Adrenal gland (tissue), 12 donors: Measurements from ENCODE around the gene IFNGR1. TPM values are rescaled to one million over a fixed set of nuclear protein-coding genes. Genes with fewer than 3 reads are reported as not detected.
"Not testable (repeated sequence)": the region's sequence is repeated elsewhere in the genome, so short reads cannot be mapped to it uniquely, and the experiment has no call there.

Experiments used
- DNase-seq, 7 donors: peaks; one replicate each; pipeline ENCODE4 v3.0.0-alpha.2; 2019 to 2020
- H3K27ac ChIP-seq, 5 donors: fragments of 200-600 bp; sonication (generic) in 4 of 5; 1 replicate in 3 of 5; 2 replicates in 2 of 5; pipeline versions ENCODE4 v1.5.1 to v1.8.0; 2016 to 2020; ENCODE audit warnings: mild to moderate bottlenecking in 1 of 5
- H3K27me3 ChIP-seq: fragments of 200-600 bp; 2 replicates; pipeline ENCODE4 v1.8.0; 2021
- H3K36me3 ChIP-seq, 2 donors: fragments of 200-600 bp; replicated peaks in 1 of 2; 1 replicate in 1 of 2; 2 replicates in 1 of 2; pipeline versions ENCODE4 v1.5.1 to v1.8.0; 2018 to 2022
- H3K4me1 ChIP-seq, 2 donors: fragments of 200-600 bp; replicated peaks in 1 of 2; 1 replicate in 1 of 2; 2 replicates in 1 of 2; pipeline versions ENCODE4 v1.5.1 to v1.8.0; 2018 to 2021
- H3K4me3 ChIP-seq, 4 donors: fragments of 200-600 bp; sonication (generic) in 3 of 4; one replicate each; pipeline ENCODE4 v1.5.1; 2016 to 2018
- H3K9me3 ChIP-seq, 3 donors: fragments of 200-600 bp; sonication (generic) in 1 of 3; replicated peaks in 1 of 3; 1 replicate in 2 of 3; 2 replicates in 1 of 3; pipeline versions ENCODE4 v1.5.1 to v1.8.0; 2016 to 2021
- POLR2A ChIP-seq, 2 donors: fragments of 450-650 bp; IDR thresholded peaks; one replicate each; pipeline ENCODE4 v1.6.1; 2017; ENCODE audit warnings: antibody characterized with exemption in 2 of 2, mild to moderate bottlenecking in 2 of 2, moderate library complexity in 1 of 2
- WGBS, 4 donors: extraction: QIAGEN DNeasy Blood & Tissue Kit in 2 of 4; methylation state at CpG; one replicate each; pipeline versions ENCODE4 v1.1.5 to v1.1.7; 2013 to 2017; 5-methylcytosine and 5-hydroxymethylcytosine counted together
- intact Hi-C, 2 donors: fragments of 100-400 bp; cut with DNase I; formaldehyde crosslinking; loops; one replicate each; pipeline versions ENCODE4 v1.14.1 to v1.15.0; 2022 to 2023
- polyA plus RNA-seq, 3 donors: library from polyadenylated mRNA; stranded (reverse); fragments of 200-250 nt in 2 of 3; fragments of 350-450 nt in 1 of 3; fragmentation: Illumina TruSeq in 1 of 3; extraction: RNeasy Lipid Tissue Mini Kit (QIAGEN cat#74804) in 1 of 3; gene quantifications; one replicate each; pipeline ENCODE4 v1.2.3, GENCODE V29; 2013 to 2014
- total RNA-seq, 9 donors: library from RNA; depleted of rRNA in 4 of 9; stranded (reverse); fragments of >200 nt in 4 of 9; fragments of 120-200 nt in 1 of 9; fragmentation: NEBNext Ultra II Directional in 1 of 9; extraction: Animal tissue kit (Norgen Biotek cat#: 25700) in 1 of 9; gene quantifications; one replicate each; pipeline versions ENCODE4 v1.1.0 to v1.2.4, GENCODE V29; 2013 to 2023
- TF ChIP-seq, protein P1 (sequence below), 6 experiments: fragments of 450-650 bp in 4 of 6; fragments of 200-600 bp in 2 of 6; sonication (generic) in 1 of 6; IDR thresholded peaks; 1 replicate in 5 of 6; 2 replicates in 1 of 6; pipeline versions ENCODE4 v1.5.1 to v1.8.0; 2016 to 2021; ENCODE audit warnings: antibody characterized with exemption in 6 of 6, mild to moderate bottlenecking in 2 of 6, moderate library complexity in 1 of 6
- donor health status: healthy with polysubstance abuse.
- donor health status: Bipolar disorder and iron deficiency.
- donor health status: DM: yes; HTN: yes; CAD: no.
- donor health status: DM: no; HTN: no; CAD: no.
- donor health status: DM: no; HTN: no; CAD: no.
- donor health status: DM: yes; HTN: yes; CAD: no.

IFNGR1 gene
- total and polyA plus RNA-seq, 12 donors, result 55.5 to 110 (median 69.9) TPM

DNA sequence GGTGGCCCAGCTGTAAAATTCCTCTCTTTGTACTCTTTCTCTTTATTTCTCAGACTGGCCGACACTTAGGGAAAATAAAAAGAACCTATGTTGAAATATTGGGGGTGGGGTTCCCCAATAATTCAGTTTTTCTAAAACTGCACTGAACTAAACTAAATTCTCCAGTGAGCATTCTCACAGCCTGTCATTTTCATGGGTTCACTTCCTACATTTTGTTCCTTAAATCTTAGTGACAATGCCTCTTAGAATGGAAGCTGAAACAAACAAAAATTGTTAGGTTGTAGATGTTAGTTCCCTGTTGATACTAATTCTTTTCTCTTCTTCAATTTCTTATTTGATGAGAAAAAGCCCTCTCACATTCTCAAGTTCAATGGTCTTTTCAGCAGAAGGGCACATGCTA lies 35.8 kb upstream of the IFNGR1 start:
- intact Hi-C loops, result no loop called here
- no peak for TF ChIP-seq POLR2A (IDR thresholded peaks at IDR 0.05)
- TF ChIP-seq, protein P1, sequence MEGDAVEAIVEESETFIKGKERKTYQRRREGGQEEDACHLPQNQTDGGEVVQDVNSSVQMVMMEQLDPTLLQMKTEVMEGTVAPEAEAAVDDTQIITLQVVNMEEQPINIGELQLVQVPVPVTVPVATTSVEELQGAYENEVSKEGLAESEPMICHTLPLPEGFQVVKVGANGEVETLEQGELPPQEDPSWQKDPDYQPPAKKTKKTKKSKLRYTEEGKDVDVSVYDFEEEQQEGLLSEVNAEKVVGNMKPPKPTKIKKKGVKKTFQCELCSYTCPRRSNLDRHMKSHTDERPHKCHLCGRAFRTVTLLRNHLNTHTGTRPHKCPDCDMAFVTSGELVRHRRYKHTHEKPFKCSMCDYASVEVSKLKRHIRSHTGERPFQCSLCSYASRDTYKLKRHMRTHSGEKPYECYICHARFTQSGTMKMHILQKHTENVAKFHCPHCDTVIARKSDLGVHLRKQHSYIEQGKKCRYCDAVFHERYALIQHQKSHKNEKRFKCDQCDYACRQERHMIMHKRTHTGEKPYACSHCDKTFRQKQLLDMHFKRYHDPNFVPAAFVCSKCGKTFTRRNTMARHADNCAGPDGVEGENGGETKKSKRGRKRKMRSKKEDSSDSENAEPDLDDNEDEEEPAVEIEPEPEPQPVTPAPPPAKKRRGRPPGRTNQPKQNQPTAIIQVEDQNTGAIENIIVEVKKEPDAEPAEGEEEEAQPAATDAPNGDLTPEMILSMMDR (IDR thresholded peaks at IDR 0.05), result no peak
- Histone ChIP-seq H3K27ac (no peak overlapping the region), H3K27me3 (no peaks in the 10 kb centered on the region), H3K4me3 (no peak overlapping the region), H3K4me1 (no peaks in the 10 kb centered on the region), H3K36me3 (no peaks in the 10 kb centered on the region), H3K9me3 (peaks cover 0 to 4% (median 0%) of the 10 kb centered on the region in 3 donors)
- DNase-seq, result no peak
- 44 to 75% (median 61%) methylated on average over 1 of the region's 1 CpG; no CpG with 5 or more reads in 1 of the 4 donors for WGBS, 4 donors

DNA sequence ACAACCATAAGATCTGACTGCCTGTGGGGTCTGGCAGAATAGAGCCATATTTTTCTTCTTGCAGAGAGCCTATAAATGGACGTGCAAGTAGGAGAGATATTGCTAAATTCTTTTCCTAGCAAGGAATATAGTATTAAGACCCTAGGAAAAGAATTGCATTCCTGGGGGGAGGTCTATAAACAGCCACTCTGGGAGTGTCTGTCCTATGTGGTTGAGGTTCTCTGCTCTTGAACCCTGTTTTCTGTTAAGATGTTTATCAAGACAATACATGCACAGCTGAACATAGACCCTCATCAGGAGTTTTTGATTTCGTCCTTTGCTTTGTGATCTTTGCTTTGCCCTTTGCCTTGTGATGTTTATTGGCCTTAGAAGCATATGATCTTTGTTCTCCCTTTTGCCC lies 35.2 kb upstream of the IFNGR1 start:
- H3K36me3 ChIP-seq, H3K27ac ChIP-seq, intact Hi-C loops, H3K27me3 ChIP-seq, H3K4me3 ChIP-seq, DNase-seq, H3K4me1 ChIP-seq, H3K9me3 ChIP-seq: not testable (repeated sequence)
- WGBS, 4 donors, result 51 to 71% (median 61%) methylated on average over 2 of the region's 2 CpGs

DNA sequence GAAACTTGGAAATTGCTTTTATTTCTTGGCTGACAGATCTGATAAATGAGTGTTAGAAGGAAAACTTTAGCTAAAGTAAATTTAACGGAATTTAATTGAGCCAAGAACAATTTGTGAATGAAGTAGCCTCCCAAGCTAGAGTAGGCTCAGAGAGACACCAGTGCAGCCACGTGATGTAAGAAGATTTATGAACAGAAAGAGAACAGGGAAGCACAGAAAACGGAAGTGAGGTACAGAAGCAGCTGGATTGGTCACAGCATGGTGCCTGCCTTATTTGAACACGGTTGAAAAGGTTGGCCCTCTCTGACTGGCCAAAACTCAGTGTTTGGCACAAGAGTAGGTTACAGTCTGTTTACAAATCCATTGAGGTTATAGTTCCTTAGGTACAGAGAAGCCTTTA lies 29.5 kb upstream of the IFNGR1 start:
- H3K4me3 ChIP-seq, result no peak overlapping the region
- no peaks in the 10 kb centered on the region for H3K27me3 ChIP-seq
- intact Hi-C loops, result no loop called here
- WGBS, 4 donors, result 45 to 58% (median 51%) methylated on average over 4 of the region's 4 CpGs
- H3K9me3 ChIP-seq, result no peaks in the 10 kb centered on the region
- TF ChIP-seq POLR2A (IDR thresholded peaks at IDR 0.05), result no peak
- TF ChIP-seq, protein P1 (IDR thresholded peaks at IDR 0.05), result no peak
- peak overlapping the region in 1 of 5 donors; percentile 3 for H3K27ac ChIP-seq
- DNase-seq, result peak in 1 of 7 donors; percentile 31
- peaks cover 0 to 11% of the 10 kb centered on the region in 2 donors for H3K4me1 ChIP-seq
- H3K36me3 ChIP-seq, result no peaks in the 10 kb centered on the region

DNA sequence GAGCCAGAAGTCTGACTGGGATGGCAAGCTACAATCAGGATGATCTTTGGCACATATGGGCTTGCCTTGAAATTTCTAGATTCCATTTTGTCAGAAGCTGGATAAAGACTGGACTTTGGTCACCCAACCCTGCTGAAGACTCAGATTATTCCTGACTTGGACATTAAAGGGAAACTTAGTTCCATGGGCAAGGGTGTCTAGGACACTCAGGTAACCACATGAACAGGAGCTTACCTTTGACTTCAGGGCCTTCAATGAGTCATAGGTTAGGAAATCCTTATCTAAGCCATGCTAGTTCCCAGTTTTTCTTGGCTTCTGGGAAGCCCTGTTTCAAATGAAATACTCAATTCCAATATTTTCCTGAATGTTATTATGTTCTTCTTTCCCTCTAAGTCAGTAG lies 28.5 kb upstream of the IFNGR1 start:
- no peaks in the 10 kb centered on the region for H3K27me3 ChIP-seq
- intact Hi-C loops, result no loop called here
- H3K27ac ChIP-seq, result no peak overlapping the region
- H3K36me3 ChIP-seq, result no peaks in the 10 kb centered on the region
- no peaks in the 10 kb centered on the region for H3K9me3 ChIP-seq
- H3K4me3 ChIP-seq, result no peak overlapping the region
- H3K4me1 ChIP-seq, result peaks cover 0 to 11% of the 10 kb centered on the region in 2 donors
- no peak for DNase-seq
- TF ChIP-seq POLR2A (IDR thresholded peaks at IDR 0.05), result no peak
- TF ChIP-seq, protein P1 (IDR thresholded peaks at IDR 0.05), result no peak

DNA sequence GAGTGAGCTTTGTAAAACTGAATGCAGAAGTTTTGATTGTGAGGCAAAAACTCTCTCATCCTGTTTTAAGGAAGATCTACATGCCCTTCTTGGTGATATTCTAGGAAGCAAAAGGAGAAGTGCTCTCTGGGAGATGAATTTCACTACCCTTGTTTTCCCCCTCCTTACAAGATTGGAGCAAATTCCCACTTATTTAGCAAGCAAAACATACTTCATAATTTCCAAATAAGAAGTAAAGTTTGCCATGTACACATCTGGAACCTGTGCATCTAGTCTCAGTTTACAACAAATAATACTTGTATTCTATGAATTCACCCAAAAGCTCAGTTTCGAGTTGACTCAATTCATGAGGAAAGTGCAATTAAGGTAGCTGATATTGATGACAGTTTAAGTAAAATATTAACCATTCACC lies 27.6 kb upstream of the IFNGR1 start:
- Histone ChIP-seq H3K27ac (no peak overlapping the region), H3K36me3 (no peaks in the 10 kb centered on the region), H3K9me3 (no peaks in the 10 kb centered on the region), H3K4me3 (no peak overlapping the region), H3K4me1 (peaks cover 7 to 16% of the 10 kb centered on the region in 2 donors), H3K27me3 (no peaks in the 10 kb centered on the region)
- DNase-seq, result no peak
- 81 to 98% (median 89%) methylated on average over 1 of the region's 1 CpG for WGBS, 4 donors
- intact Hi-C loops, result no loop called here
- TF ChIP-seq POLR2A (IDR thresholded peaks at IDR 0.05), result no peak
- TF ChIP-seq, protein P1 (IDR thresholded peaks at IDR 0.05), result no peak
